ENCODE measurements around the gene PPM1H.

Gene PPM1H

GRCh38 chr12:62866451-62867082, 68.4 kb downstream of the PPM1H start:
- no peak for DNase-seq

GRCh38 chr12:62865937-62866336, 69.0 kb downstream of the PPM1H start:
- DNase-seq = no peak

GRCh38 chr12:62865065-62865464, 69.9 kb downstream of the PPM1H start:
- DNase-seq = no peak

- no peak for DNase-seq
Measured at GRCh38 chr12:62862259-62862881, 72.6 kb downstream of the PPM1H start.

GRCh38 chr12:62861586-62861985, 73.4 kb downstream of the PPM1H start:
- DNase-seq = no peak

GRCh38 chr12:62860501-62861411, 74.2 kb downstream of the PPM1H start:
- DNase-seq = no peak

- no peak for DNase-seq
Measured at GRCh38 chr12:62860020-62860419, 74.9 kb downstream of the PPM1H start.

GRCh38 chr12:62859321-62859737, 75.6 kb downstream of the PPM1H start:
- no peak for DNase-seq

GRCh38 chr12:62856454-62856853, 78.5 kb downstream of the PPM1H start:
- DNase-seq = no peak

- DNase-seq = no peak
Measured at GRCh38 chr12:62854024-62854423, 80.9 kb downstream of the PPM1H start.

GRCh38 chr12:62849398-62849797, 85.6 kb downstream of the PPM1H start:
- DNase-seq = no peak

- no peak for DNase-seq
Measured at GRCh38 chr12:62848418-62848817, 86.5 kb downstream of the PPM1H start.

- DNase-seq = no peak
Measured at GRCh38 chr12:62847709-62848108, 87.2 kb downstream of the PPM1H start.

GRCh38 chr12:62846491-62846890, 88.5 kb downstream of the PPM1H start:
- DNase-seq = no peak

- no peak for DNase-seq
Measured at GRCh38 chr12:62844915-62845314, 90.0 kb downstream of the PPM1H start.

GRCh38 chr12:62843716-62844115, 91.2 kb downstream of the PPM1H start:
- DNase-seq = no peak

GRCh38 chr12:62841846-62842245, 93.1 kb downstream of the PPM1H start:
- DNase-seq = no peak

GRCh38 chr12:62840806-62841205, 94.1 kb downstream of the PPM1H start:
- DNase-seq = no peak

- no peak for DNase-seq
Measured at GRCh38 chr12:62839869-62840660, 94.9 kb downstream of the PPM1H start.

- no peak for DNase-seq
Measured at GRCh38 chr12:62834971-62835547, 99.9 kb downstream of the PPM1H start.

GRCh38 chr12:62834406-62834805, 100.5 kb downstream of the PPM1H start:
- DNase-seq = no peak

- DNase-seq = no peak
Measured at GRCh38 chr12:62833634-62834033, 101.3 kb downstream of the PPM1H start.

GRCh38 chr12:62832558-62832957, 102.4 kb downstream of the PPM1H start:
- DNase-seq = no peak

All from activated CD4-positive, CD25-positive, alpha-beta regulatory T cell treated with anti-CD3 and anti-CD28 coated beads, Interleukin-2, amount 50 U/mL, for 72 hours (primary cell).